KMS-11 (cell line): ENCODE data around the gene ZNF592.

Experiments used
- H2AFZ ChIP-seq: fragments of 200-600 bp; sonication (generic); 2 replicates; pipeline ENCODE4 v1.6.1; 2016; ENCODE audit warnings: antibody characterized with exemption, mixed run types, low read depth
- H3K27ac ChIP-seq: fragments of 200-600 bp; sonication (generic); 2 replicates; pipeline ENCODE4 v1.6.1; 2016; ENCODE audit warnings: mild to moderate bottlenecking, mixed run types
- H3K27me3 ChIP-seq: fragments of 200-600 bp; sonication (generic); 2 replicates; pipeline ENCODE4 v1.6.1; 2017; ENCODE audit warnings: mild to moderate bottlenecking, low read depth, mixed run types, moderate library complexity; ENCODE audit not compliant: insufficient read depth
- H3K36me3 ChIP-seq: fragments of 200-600 bp; sonication (generic); 2 replicates; pipeline ENCODE4 v1.6.1; 2017; ENCODE audit warnings: mild to moderate bottlenecking, mixed run types; ENCODE audit not compliant: insufficient read depth
- H3K4me1 ChIP-seq: fragments of 200-600 bp; sonication (generic); 2 replicates; pipeline ENCODE4 v1.6.1; 2016; ENCODE audit warnings: mild to moderate bottlenecking, low read depth, mixed run types; ENCODE audit not compliant: poor library complexity, severe bottlenecking
- H3K4me2 ChIP-seq: fragments of 200-600 bp; sonication (generic); 2 replicates; pipeline ENCODE4 v1.7.0; 2016; ENCODE audit warnings: mild to moderate bottlenecking, mixed run types
- H3K4me3 ChIP-seq: fragments of 200-600 bp; sonication (generic); IDR thresholded peaks from 2 replicates; pipeline ENCODE4 v1.6.1; 2017; ENCODE audit warnings: low read depth, low read length, mixed read lengths; ENCODE audit not compliant: insufficient read depth
- H3K79me2 ChIP-seq: fragments of 200-600 bp; sonication (generic); 2 replicates; pipeline ENCODE4 v1.6.1; 2016; ENCODE audit warnings: low read depth, mixed run types; ENCODE audit not compliant: insufficient read depth
- H3K9ac ChIP-seq: fragments of 200-600 bp; sonication (generic); 2 replicates; pipeline ENCODE4 v1.6.1; 2016; ENCODE audit warnings: mild to moderate bottlenecking, mixed run types
- H4K20me1 ChIP-seq: fragments of 200-600 bp; sonication (generic); 2 replicates; pipeline ENCODE4 v1.6.1; 2016; ENCODE audit warnings: mild to moderate bottlenecking, mixed run types; ENCODE audit not compliant: insufficient read depth
- CTCF ChIP-seq: fragments of 200-600 bp; sonication (generic); conservative IDR thresholded peaks from 2 replicates; pipeline ENCODE4 v1.6.1; 2017; ENCODE audit warnings: low read depth, mild to moderate bottlenecking, antibody characterized with exemption, low read length, moderate library complexity, mixed read lengths

ZNF592 gene

GRCh38 chr15:84781495-84781894, 33.1 kb downstream of the ZNF592 start:
- H3K9ac ChIP-seq, result no peak overlapping the region
- H3K4me1 ChIP-seq, result no peaks in the 10 kb centered on the region
- H3K4me3 ChIP-seq, result no peak overlapping the region
- H3K36me3 ChIP-seq, result no peaks in the 10 kb centered on the region
- no peaks in the 10 kb centered on the region for H4K20me1 ChIP-seq
- H3K27me3 ChIP-seq, result no peaks in the 10 kb centered on the region
- no peak overlapping the region for H2AFZ ChIP-seq
- no peak overlapping the region for H3K27ac ChIP-seq
- no peak overlapping the region for H3K4me2 ChIP-seq
- peaks cover 12% of the 10 kb centered on the region; the same call in 1 of the 2 replicates for H3K79me2 ChIP-seq
- TF ChIP-seq CTCF, result no peak

GRCh38 chr15:84782346-84782745, 34.0 kb downstream of the ZNF592 start:
- H3K9ac ChIP-seq, result no peak overlapping the region
- no peak overlapping the region for H3K27ac ChIP-seq
- H3K4me1 ChIP-seq, result peaks cover 4% of the 10 kb centered on the region
- no peaks in the 10 kb centered on the region for H3K36me3 ChIP-seq
- H4K20me1 ChIP-seq, result no peaks in the 10 kb centered on the region
- H3K4me3 ChIP-seq, result no peak overlapping the region
- H3K4me2 ChIP-seq, result no peak overlapping the region
- H2AFZ ChIP-seq, result no peak overlapping the region
- H3K27me3 ChIP-seq, result no peaks in the 10 kb centered on the region
- TF ChIP-seq CTCF, result no peak
- H3K79me2 ChIP-seq, result peaks cover 13% of the 10 kb centered on the region; the same call in 1 of the 2 replicates

- Histone ChIP-seq H3K4me2 (no peak overlapping the region), H3K79me2 (peaks cover 24% of the 10 kb centered on the region; the same call in 1 of the 2 replicates), H3K27me3 (no peaks in the 10 kb centered on the region), H3K4me3 (no peak overlapping the region), H3K27ac (no peak overlapping the region), H3K9ac (no peak overlapping the region), H3K4me1 (peaks cover 17% of the 10 kb centered on the region), H3K36me3 (no peaks in the 10 kb centered on the region), H2AFZ (no peak overlapping the region), H4K20me1 (no peaks in the 10 kb centered on the region)
- no peak for TF ChIP-seq CTCF
Measured at GRCh38 chr15:84783493-84784251, 35.3 kb downstream of the ZNF592 start.

GRCh38 chr15:84784262-84784661, 35.9 kb downstream of the ZNF592 start:
- no peak overlapping the region for H3K27ac ChIP-seq
- no peaks in the 10 kb centered on the region for H3K36me3 ChIP-seq
- H3K4me1 ChIP-seq, result peaks cover 18% of the 10 kb centered on the region
- TF ChIP-seq CTCF, result no peak
- H3K79me2 ChIP-seq, result peaks cover 22% of the 10 kb centered on the region; the same call in 1 of the 2 replicates
- no peak overlapping the region for H3K4me2 ChIP-seq
- H4K20me1 ChIP-seq, result no peaks in the 10 kb centered on the region
- no peak overlapping the region for H3K4me3 ChIP-seq
- no peak overlapping the region for H2AFZ ChIP-seq
- H3K9ac ChIP-seq, result no peak overlapping the region
- H3K27me3 ChIP-seq, result no peaks in the 10 kb centered on the region
